Endometrial microvascular endothelial cells (primary cell): ENCODE measurements around the gene FMN2. TPM values are rescaled to one million over a fixed set of nuclear protein-coding genes. Genes with fewer than 3 reads are reported as not detected.

Experiments used
- in situ Hi-C: cut with HindIII; loops from 2 replicates; pipeline ENCODE4 v1.10.0; 2017; ENCODE audit warnings: low sequenced_read_pairs, low pct_unique_long_range_greater_than_20kb; ENCODE audit errors: inconsistent ontology term
- total RNA-seq: library from RNA; depleted of rRNA; stranded (reverse); fragments of >200 nt; gene quantifications from one replicate; pipeline ENCODE4 v1.2.3, GENCODE V29; 2015; ENCODE audit errors: inconsistent ontology term

Gene FMN2
- total RNA-seq, 1 donor from 2014 or later: 0.93 TPM

DNA sequence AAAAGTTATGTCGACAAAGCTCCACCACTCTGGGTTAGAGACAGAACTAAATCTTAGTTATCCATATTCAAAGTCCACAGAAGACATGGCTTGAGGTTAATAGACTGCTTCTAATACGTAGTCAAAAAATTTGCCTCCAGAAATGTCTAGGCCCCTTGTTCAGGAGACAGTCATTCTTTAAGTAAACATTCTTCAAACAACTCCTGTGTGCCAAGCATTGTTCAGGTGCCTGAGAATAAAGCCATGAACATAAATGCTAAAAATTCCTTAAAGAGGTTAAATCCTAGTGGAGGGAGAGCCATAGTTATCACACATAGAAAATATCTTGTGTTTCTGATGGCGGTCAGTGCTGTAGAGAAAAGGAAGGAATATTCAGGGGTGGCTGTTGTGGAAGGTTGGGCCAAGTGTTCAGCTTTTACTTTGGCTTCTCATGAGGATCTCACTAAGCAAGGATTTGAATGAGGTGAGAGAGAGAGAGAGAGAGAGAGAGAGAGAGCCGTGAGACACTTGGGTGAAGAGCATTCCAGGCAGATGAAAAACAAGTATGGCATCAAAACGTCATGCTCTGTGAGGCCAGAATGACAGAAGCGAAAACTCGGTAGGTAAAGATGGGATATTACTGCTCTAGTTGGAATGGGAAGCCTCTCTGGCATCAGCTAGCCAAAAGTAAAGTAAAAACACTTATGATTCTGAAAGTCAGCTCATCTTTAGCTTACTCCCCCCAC, 333.2 kb downstream of the FMN2 start:
- in situ Hi-C loops: no loop called here

GRCh38 chr1:240426051-240426450, 334.4 kb downstream of the FMN2 start:
- in situ Hi-C loops: no loop called here

GRCh38 chr1:240435996-240436566, 344.4 kb downstream of the FMN2 start:
- in situ Hi-C loops: no loop called here

- in situ Hi-C loops: no loop called here
Measured at GRCh38 chr1:240441669-240442068, 350.0 kb downstream of the FMN2 start.

GRCh38 chr1:240445369-240445768, 353.7 kb downstream of the FMN2 start:
- in situ Hi-C loops: no loop called here

DNA sequence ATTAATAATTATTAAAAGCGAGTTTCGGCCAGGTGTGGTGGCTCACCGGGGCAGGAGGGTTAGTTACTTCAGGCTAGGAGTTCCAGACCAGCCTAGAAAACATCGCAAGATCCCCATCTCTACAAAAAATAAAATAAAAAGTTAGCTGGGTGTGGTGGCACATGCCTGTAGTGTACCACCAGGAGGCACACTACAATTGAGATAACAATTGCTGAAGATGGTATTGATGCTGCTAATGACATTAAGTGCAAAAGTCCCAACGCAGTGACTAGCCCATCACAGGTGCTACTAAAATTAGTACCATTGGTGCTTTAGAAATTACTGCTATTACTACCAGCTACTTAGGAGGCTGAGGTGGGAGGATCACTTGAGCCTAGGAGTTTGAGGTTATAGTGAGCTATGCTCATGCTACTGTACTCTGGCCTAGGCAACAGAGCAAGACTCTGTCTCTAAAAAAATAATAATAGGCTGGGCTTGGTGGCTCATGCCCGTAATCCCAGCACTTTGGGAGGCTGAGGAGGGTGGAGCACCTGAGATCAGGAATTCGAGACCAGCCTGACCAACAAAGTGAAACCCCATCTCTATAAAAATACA, 363.6 kb downstream of the FMN2 start:
- in situ Hi-C loops: no loop called here

DNA sequence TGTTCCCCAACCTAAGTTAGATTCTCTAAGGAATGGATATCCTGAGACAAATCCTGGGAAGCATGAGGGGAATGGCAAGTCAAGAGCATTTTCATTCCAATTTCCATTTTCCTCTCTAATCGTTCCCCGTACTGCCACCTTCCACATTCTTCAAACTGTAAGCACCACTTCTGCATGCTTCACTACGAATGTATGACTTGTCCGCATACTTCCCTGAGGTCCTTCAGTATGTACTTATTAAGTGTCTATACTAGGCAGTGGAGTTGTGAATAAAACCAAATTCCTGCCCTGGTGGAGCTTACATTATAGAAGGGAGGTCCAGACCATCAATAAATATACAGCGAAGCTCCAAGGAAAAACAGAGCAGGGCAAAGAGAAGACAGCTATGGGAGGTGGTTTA, 365.5 kb downstream of the FMN2 start:
- in situ Hi-C loops: no loop called here

DNA sequence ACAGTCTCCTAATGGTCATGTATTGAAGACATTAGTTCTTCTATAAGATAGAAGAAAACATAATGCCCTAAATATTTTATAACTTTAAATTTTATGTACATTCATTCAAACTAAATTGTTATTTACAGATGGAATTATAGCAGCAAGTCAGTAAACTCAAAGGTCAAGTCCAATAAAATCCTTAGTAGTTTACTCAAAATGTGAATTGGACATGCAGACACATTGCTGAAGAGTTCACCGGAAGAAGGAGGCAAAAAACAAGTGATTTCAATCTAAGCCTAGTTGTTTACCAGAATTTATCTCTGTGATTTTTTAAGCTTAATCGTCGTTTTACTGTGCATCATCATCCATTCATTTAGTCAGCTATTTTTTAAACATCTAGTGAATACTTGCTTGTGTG, 370.6 kb downstream of the FMN2 start:
- in situ Hi-C loops: no loop called here

- in situ Hi-C loops: no loop called here
Measured at GRCh38 chr1:240462766-240463395, 371.2 kb downstream of the FMN2 start.

- in situ Hi-C loops: no loop called here
Measured at GRCh38 chr1:240464099-240464498, 372.4 kb downstream of the FMN2 start.

GRCh38 chr1:240465531-240465940, 373.9 kb downstream of the FMN2 start:
- in situ Hi-C loops: no loop called here

DNA sequence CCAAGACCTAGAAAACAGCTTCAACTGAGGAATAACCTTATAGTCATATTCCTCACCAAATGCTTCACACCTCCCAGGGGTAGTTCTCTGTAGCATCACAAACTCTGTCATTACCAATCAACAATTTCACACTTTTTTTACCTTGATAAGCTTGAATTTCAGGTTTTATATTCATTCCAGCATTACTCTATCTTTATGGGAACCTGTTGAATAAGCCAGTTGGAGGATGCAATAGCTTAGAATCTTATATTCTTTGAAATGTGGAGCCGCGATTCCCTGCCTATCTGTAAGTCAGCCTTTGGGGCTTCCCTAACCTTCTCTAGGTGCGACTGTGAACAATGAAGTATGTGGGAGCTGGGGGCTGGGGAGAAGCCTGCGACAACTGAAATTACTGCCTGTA, 374.8 kb downstream of the FMN2 start:
- in situ Hi-C loops: no loop called here

- in situ Hi-C loops: no loop called here
Measured at GRCh38 chr1:240467895-240468294, 376.2 kb downstream of the FMN2 start.

GRCh38 chr1:240468656-240469055, 377.0 kb downstream of the FMN2 start:
- in situ Hi-C loops: no loop called here

- in situ Hi-C loops: no loop called here
Measured at GRCh38 chr1:240474133-240474614, 382.5 kb downstream of the FMN2 start.

GRCh38 chr1:240475832-240476231, 384.1 kb downstream of the FMN2 start:
- in situ Hi-C loops: no loop called here

- in situ Hi-C loops: no loop called here
Measured at GRCh38 chr1:240478536-240478935, 386.9 kb downstream of the FMN2 start.

DNA sequence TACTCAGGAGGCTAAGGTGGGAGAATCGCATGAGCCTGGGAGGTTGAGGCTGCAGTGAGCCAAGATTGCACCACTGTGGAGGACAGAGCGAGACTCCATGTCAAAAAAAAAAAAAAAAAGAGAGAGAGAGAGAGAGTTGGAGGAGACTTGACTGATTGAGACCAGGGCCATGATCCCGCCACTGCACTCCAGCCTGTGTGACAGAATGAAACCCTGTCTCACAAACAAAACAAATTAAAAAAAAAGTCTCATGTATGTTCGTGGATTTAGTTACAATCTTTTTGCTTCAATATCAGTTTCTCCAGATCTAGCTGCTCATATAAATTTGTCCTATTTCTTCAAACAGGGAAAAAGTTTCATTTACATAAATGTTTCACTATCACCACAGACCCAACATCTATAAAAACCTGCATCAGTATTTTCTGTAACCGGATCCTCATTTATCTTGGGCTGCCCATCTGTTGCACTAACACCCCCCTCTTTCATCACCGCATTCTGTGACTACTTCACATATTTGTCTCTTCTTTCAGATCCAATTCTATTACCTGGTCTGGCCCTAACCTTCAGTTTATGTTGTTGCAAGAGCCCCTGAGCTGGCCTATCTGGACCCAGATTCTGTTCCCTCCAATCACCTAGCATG, 393.2 kb downstream of the FMN2 start:
- in situ Hi-C loops: no loop called here

- in situ Hi-C loops: no loop called here
Measured at GRCh38 chr1:240486611-240487010, 394.9 kb downstream of the FMN2 start.
